Endothelial cell of hepatic sinusoid (primary cell): ENCODE data around the gene GRAMD2B.
"Not testable (repeated sequence)": the region's sequence is repeated elsewhere in the genome, so short reads cannot be mapped to it uniquely, and the experiment has no call there.

Experiments used
- in situ Hi-C: cut with HindIII; loops from 2 replicates; pipeline ENCODE4 v1.10.0; 2017; ENCODE audit warnings: low sequenced_read_pairs

The GRAMD2B gene

GRCh38 chr5:126508962-126509279, 85.7 kb downstream of the GRAMD2B start:
- in situ Hi-C loops, result no loop called here

- in situ Hi-C loops, result no loop called here
These were observed 86.1 kb downstream of the GRAMD2B start for GRCh38 chr5:126509339-126509738.

- in situ Hi-C loops, result no loop called here
These were observed 88.8 kb downstream of the GRAMD2B start for GRCh38 chr5:126511961-126512360.

GRCh38 chr5:126512451-126512850, 89.2 kb downstream of the GRAMD2B start:
- in situ Hi-C loops, result no loop called here

- in situ Hi-C loops, result no loop called here
These were observed 90.1 kb downstream of the GRAMD2B start for GRCh38 chr5:126513302-126513701.

- in situ Hi-C loops, result no loop called here
These were observed 90.5 kb downstream of the GRAMD2B start for GRCh38 chr5:126513703-126514102.

GRCh38 chr5:126514131-126514557, 90.9 kb downstream of the GRAMD2B start:
- in situ Hi-C loops, result no loop called here

GRCh38 chr5:126514558-126515141, 91.4 kb downstream of the GRAMD2B start:
- in situ Hi-C loops, result no loop called here

- in situ Hi-C loops, result no loop called here
These were observed 92.1 kb downstream of the GRAMD2B start for GRCh38 chr5:126515337-126515736.

GRCh38 chr5:126516133-126516532, 92.9 kb downstream of the GRAMD2B start:
- in situ Hi-C loops, result no loop called here

GRCh38 chr5:126516852-126517251, 93.6 kb downstream of the GRAMD2B start:
- in situ Hi-C loops, result no loop called here

- in situ Hi-C loops, result not testable (repeated sequence)
These were observed 96.0 kb downstream of the GRAMD2B start for GRCh38 chr5:126519223-126519622.

GRCh38 chr5:126519637-126520592, 96.7 kb downstream of the GRAMD2B start:
- in situ Hi-C loops, result no loop called here

- in situ Hi-C loops, result no loop called here
These were observed 97.4 kb downstream of the GRAMD2B start for GRCh38 chr5:126520593-126520953.

- in situ Hi-C loops, result no loop called here
These were observed 97.9 kb downstream of the GRAMD2B start for GRCh38 chr5:126521130-126521529.

GRCh38 chr5:126523818-126524510, 100.8 kb downstream of the GRAMD2B start:
- in situ Hi-C loops, result no loop called here

GRCh38 chr5:126525630-126526245, 102.5 kb downstream of the GRAMD2B start:
- in situ Hi-C loops, result no loop called here

GRCh38 chr5:126526493-126526892, 103.3 kb downstream of the GRAMD2B start:
- in situ Hi-C loops, result no loop called here

- in situ Hi-C loops, result no loop called here
These were observed 103.9 kb downstream of the GRAMD2B start for GRCh38 chr5:126527158-126527557.

GRCh38 chr5:126527892-126528291, 104.7 kb downstream of the GRAMD2B start:
- in situ Hi-C loops, result no loop called here

GRCh38 chr5:126531543-126532120, 108.4 kb downstream of the GRAMD2B start:
- in situ Hi-C loops, result loop anchor here (5.0 kb wide), 2 partner anchors 49 to 99 kb away; no protein-coding TSS in a partner anchor
